GM23338 (cell line): Measurements from ENCODE around the gene OR2M5. TPM values are rescaled to one million over a fixed set of nuclear protein-coding genes. Genes with fewer than 3 reads are reported as not detected.

Source experiments
- ATAC-seq: fragments of 200-7000 bp; cut with Tn5 transposase; 3 replicates; pipeline ENCODE4 v1.9.1; 2020
- DNase-seq: peaks from one replicate; pipeline ENCODE4 v3.0.0-alpha.2; 2015; ENCODE audit warnings: low spot score
- H2AFZ ChIP-seq: fragments of 200-600 bp; sonication (generic); 2 replicates; pipeline ENCODE4 v1.8.0; 2016; ENCODE audit warnings: antibody characterized with exemption, mild to moderate bottlenecking, moderate library complexity
- H3F3A ChIP-seq: fragments of 200-600 bp; sonication (generic); replicated peaks from 2 replicates; pipeline ENCODE4 v1.8.0; 2017; ENCODE audit warnings: antibody characterized with exemption, mixed run types, low read depth
- H3K27ac ChIP-seq: fragments of 200-600 bp; sonication (generic); 2 replicates; pipeline ENCODE4 v1.6.1; 2016; ENCODE audit warnings: low read depth
- H3K27me3 ChIP-seq: fragments of 200-600 bp; sonication (generic); 2 replicates; pipeline ENCODE4 v1.8.0; 2016; ENCODE audit warnings: mild to moderate bottlenecking, mixed run types, moderate library complexity; ENCODE audit not compliant: insufficient read depth
- H3K36me3 ChIP-seq: fragments of 200-600 bp; sonication (generic); 2 replicates; pipeline ENCODE4 v1.8.0; 2016; ENCODE audit warnings: mild to moderate bottlenecking; ENCODE audit not compliant: insufficient read depth
- H3K4me1 ChIP-seq: fragments of 200-600 bp; sonication (generic); 2 replicates; pipeline ENCODE4 v1.8.0; 2016; ENCODE audit warnings: mild to moderate bottlenecking, moderate library complexity; ENCODE audit not compliant: insufficient read depth
- H3K4me2 ChIP-seq: fragments of 200-600 bp; sonication (generic); 2 replicates; pipeline ENCODE4 v1.7.1; 2017; ENCODE audit warnings: mixed run types
- H3K4me3 ChIP-seq: fragments of 200-600 bp; sonication (generic); 2 replicates; pipeline ENCODE4 v1.6.1; 2016; ENCODE audit warnings: mixed run types
- H3K79me2 ChIP-seq: fragments of 200-600 bp; sonication (generic); replicated peaks from 2 replicates; pipeline ENCODE4 v1.8.0; 2017; ENCODE audit warnings: mild to moderate bottlenecking; ENCODE audit not compliant: insufficient read depth
- H3K9me2 ChIP-seq: fragments of 200-600 bp; sonication (generic); 2 replicates; pipeline ENCODE4 v1.8.0; 2017; ENCODE audit not compliant: insufficient read depth
- H4K20me1 ChIP-seq: fragments of 200-600 bp; sonication (generic); replicated peaks from 2 replicates; pipeline ENCODE4 v1.8.0; 2017; ENCODE audit warnings: mild to moderate bottlenecking; ENCODE audit not compliant: insufficient read depth
- H3K27ac Mint-ChIP-seq: 2 replicates; pipeline ENCODE4 v1.8.0; 2020; ENCODE audit warnings: inconsistent platforms, mild to moderate bottlenecking, moderate library complexity, mixed read lengths
- H3K27me3 Mint-ChIP-seq: 3 replicates; pipeline ENCODE4 v1.8.0; 2022; ENCODE audit warnings: low read depth, mild to moderate bottlenecking, moderate library complexity, mixed read lengths, inconsistent platforms; ENCODE audit not compliant: insufficient read depth, poor library complexity
- H3K36me3 Mint-ChIP-seq: 3 replicates; pipeline ENCODE4 v1.8.0; 2021; ENCODE audit warnings: low read depth, mild to moderate bottlenecking, inconsistent platforms, moderate library complexity, mixed read lengths
- H3K4me1 Mint-ChIP-seq: 3 replicates; pipeline ENCODE4 v1.8.0; 2020; ENCODE audit warnings: mild to moderate bottlenecking, inconsistent platforms, mixed read lengths
- H3K4me3 Mint-ChIP-seq: 3 replicates; pipeline ENCODE4 v1.8.0; 2021; ENCODE audit warnings: moderate library complexity, mild to moderate bottlenecking, inconsistent platforms, mixed read lengths
- H3K9me3 Mint-ChIP-seq: 3 replicates; pipeline ENCODE4 v1.8.0; 2020; ENCODE audit warnings: moderate library complexity, mild to moderate bottlenecking, inconsistent platforms, mixed read lengths
- CREB1 ChIP-seq: fragments of 250-450 bp; sonication (Bioruptor Pico); IDR thresholded peaks from 2 replicates; pipeline ENCODE4 v1.5.0; 2020; ENCODE audit warnings: low read depth, mild to moderate bottlenecking, moderate library complexity
- CTCF ChIP-seq, 2 experiments: fragments of 200-600 bp in 1 of 2; sonication (generic) in 1 of 2; conservative IDR thresholded peaks; 2 replicates each; pipeline versions ENCODE4 v1.5.1 to v1.6.1; 2016 to 2017; ENCODE audit warnings: antibody characterized with exemption in 2 of 2, low read depth in 2 of 2, mild to moderate bottlenecking in 2 of 2, moderate library complexity in 1 of 2
- ETS1 ChIP-seq: IDR thresholded peaks from 2 replicates; pipeline ENCODE4 v1.6.1; 2016; ENCODE audit warnings: antibody characterized with exemption
- EZH2 ChIP-seq: fragments of 200-600 bp; sonication (generic); IDR thresholded peaks from one replicate; pipeline ENCODE4 v1.8.0; 2017; ENCODE audit warnings: antibody characterized with exemption, mild to moderate bottlenecking, low read depth; ENCODE audit not compliant: unreplicated experiment
- EZH2phosphoT487 ChIP-seq: fragments of 200-600 bp; sonication (generic); IDR thresholded peaks from one replicate; pipeline ENCODE4 v1.8.1; 2018; ENCODE audit warnings: antibody characterized with exemption; ENCODE audit not compliant: unreplicated experiment
- JUNB ChIP-seq: IDR thresholded peaks from one replicate; pipeline ENCODE4 v1.6.1; 2016; ENCODE audit warnings: antibody characterized with exemption; ENCODE audit not compliant: unreplicated experiment
- NANOG ChIP-seq: IDR thresholded peaks from 2 replicates; pipeline ENCODE4 v1.6.1; 2016; ENCODE audit warnings: antibody characterized with exemption, borderline replicate concordance
- POLR2AphosphoS5 ChIP-seq: IDR thresholded peaks from 2 replicates; pipeline ENCODE4 v1.6.1; 2016; ENCODE audit warnings: antibody characterized with exemption, low read depth
- REST ChIP-seq: IDR thresholded peaks from one replicate; pipeline ENCODE4 v1.6.1; 2018; ENCODE audit warnings: antibody characterized with exemption; ENCODE audit not compliant: unreplicated experiment
- STAT1 ChIP-seq: IDR thresholded peaks from one replicate; pipeline ENCODE4 v1.6.1; 2016; ENCODE audit warnings: antibody characterized with exemption; ENCODE audit not compliant: unreplicated experiment
- ZNF114 ChIP-seq: fragments of 250-450 bp; sonication (Bioruptor Pico); IDR thresholded peaks from 2 replicates; pipeline ENCODE4 v1.5.0; 2020; ENCODE audit warnings: mild to moderate bottlenecking, moderate library complexity
- ZNF331 ChIP-seq: fragments of 250-450 bp; sonication (Bioruptor Pico); IDR thresholded peaks from 2 replicates; pipeline ENCODE4 v1.5.0; 2020; ENCODE audit warnings: low read depth, mild to moderate bottlenecking, moderate library complexity
- ZNF462 ChIP-seq: fragments of 250-450 bp; sonication (Bioruptor Pico); IDR thresholded peaks from 2 replicates; pipeline ENCODE4 v1.5.0; 2020; ENCODE audit warnings: mild to moderate bottlenecking, moderate library complexity
- polyA plus RNA-seq: library from polyadenylated mRNA; unstranded; fragments of >200 nt; fragmentation: Nextera tagmentation; extraction: Ambion mirVana; gene quantifications from 2 replicates; pipeline ENCODE4 v1.2.1, GENCODE V29; 2016
- total RNA-seq: library from RNA; depleted of rRNA; stranded (reverse); fragments of >200 nt; shearing (Covaris generic); gene quantifications from 2 replicates; pipeline ENCODE4 v1.2.3, GENCODE V29; 2014

OR2M5 gene
- total and polyA plus RNA-seq, 2 experiments from 2014 or later = not detected

GRCh38 chr1:248140846-248141245 lies 4.1 kb upstream of the OR2M5 start:
- TF ChIP-seq STAT1 (no peak), CREB1 (CRISPR knock-in tag) (no peak), EZH2phosphoT487 (no peak), ZNF114 (CRISPR knock-in tag) (no peak), NANOG (no peak), CTCF (conservative IDR thresholded peaks at IDR 0.05; ENCODE audit: low read depth in 2 of 2) (no peak), POLR2AphosphoS5 (no peak), ETS1 (no peak), JUNB (no peak), EZH2 (no peak), ZNF462 (CRISPR knock-in tag) (no peak), ZNF331 (CRISPR knock-in tag) (no peak), REST (no peak)
- ATAC-seq (no peak), DNase-seq (no peak)
- H3K27me3 ChIP-seq = no peaks in the 10 kb centered on the region
- no peak overlapping the region for H3K27ac ChIP-seq
- no peaks in the 10 kb centered on the region for H3K4me1 Mint-ChIP-seq
- H3K9me2 ChIP-seq = no peaks in the 10 kb centered on the region
- peaks cover 93% of the 10 kb centered on the region for H3K9me3 Mint-ChIP-seq
- H3K4me2 ChIP-seq = no peak overlapping the region
- no peaks in the 10 kb centered on the region for H3K79me2 ChIP-seq
- H3K4me1 ChIP-seq = no peaks in the 10 kb centered on the region
- no peaks in the 10 kb centered on the region for H4K20me1 ChIP-seq
- no peak overlapping the region for H2AFZ ChIP-seq
- H3K27ac Mint-ChIP-seq = no peak overlapping the region
- no peak overlapping the region for H3K4me3 ChIP-seq
- no peak overlapping the region for H3K4me3 Mint-ChIP-seq
- peaks cover 32% of the 10 kb centered on the region; the same call in 2 of the 3 replicates for H3K36me3 Mint-ChIP-seq
- peaks cover 6% of the 10 kb centered on the region for H3K27me3 Mint-ChIP-seq
- H3K36me3 ChIP-seq = peaks cover 7% of the 10 kb centered on the region
- no peaks in the 10 kb centered on the region for H3F3A ChIP-seq
